NCI-H187 (cell line): ENCODE data around the gene DICER1.
A peak's percentile ranks its signal among the peaks of the same experiment; 100 is the strongest.
"Not testable (repeated sequence)": the region's sequence is repeated elsewhere in the genome, so short reads cannot be mapped to it uniquely, and the experiment has no call there.

Source experiments
- DNase-seq, 2 experiments: peaks; one replicate each; lab custom pipeline; 2025; lab: John Stamatoyannopoulos, UW

Gene DICER1

GRCh38 chr14:95184413-95184790 lies 27.1 kb upstream of the DICER1 start:
- DNase-seq, result no peak

GRCh38 chr14:95183532-95184412 lies 26.4 kb upstream of the DICER1 start:
- no peak for DNase-seq

GRCh38 chr14:95183082-95183481 lies 25.8 kb upstream of the DICER1 start:
- no peak for DNase-seq

- no peak for DNase-seq
Observed at GRCh38 chr14:95182379-95182778, 25.1 kb upstream of the DICER1 start.

GRCh38 chr14:95180966-95181741 lies 23.8 kb upstream of the DICER1 start:
- no peak for DNase-seq

GRCh38 chr14:95175670-95176069 lies 18.3 kb upstream of the DICER1 start:
- not testable (repeated sequence) for DNase-seq

GRCh38 chr14:95174184-95174792 lies 17.0 kb upstream of the DICER1 start:
- no peak for DNase-seq

GRCh38 chr14:95173518-95173917 lies 16.2 kb upstream of the DICER1 start:
- no peak for DNase-seq

- DNase-seq, result no peak
Observed at GRCh38 chr14:95167177-95167576, 9.8 kb upstream of the DICER1 start.

- DNase-seq, result no peak
Observed at GRCh38 chr14:95165517-95165916, 8.2 kb upstream of the DICER1 start.

GRCh38 chr14:95164506-95164905 lies 7.2 kb upstream of the DICER1 start:
- DNase-seq, result no peak

GRCh38 chr14:95163666-95164065 lies 6.3 kb upstream of the DICER1 start:
- DNase-seq, result no peak

- DNase-seq, result no peak
Observed at GRCh38 chr14:95163132-95163531, 5.8 kb upstream of the DICER1 start.

GRCh38 chr14:95162641-95163040 lies 5.3 kb upstream of the DICER1 start:
- no peak for DNase-seq

- DNase-seq, result no peak
Observed at GRCh38 chr14:95157048-95157326, 342 bp downstream of the DICER1 start.

- DNase-seq, result peak in 1 of 2 experiments; percentile 16
Observed at GRCh38 chr14:95156161-95157047, 925 bp downstream of the DICER1 start.

GRCh38 chr14:95155045-95155444 lies 2.3 kb downstream of the DICER1 start:
- no peak for DNase-seq

- DNase-seq, result no peak
Observed at GRCh38 chr14:95153866-95154265, 3.5 kb downstream of the DICER1 start.

GRCh38 chr14:95151561-95151960 lies 5.8 kb downstream of the DICER1 start:
- DNase-seq, result no peak

- no peak for DNase-seq
Observed at GRCh38 chr14:95150910-95151309, 6.4 kb downstream of the DICER1 start.

GRCh38 chr14:95149441-95149840 lies 7.9 kb downstream of the DICER1 start:
- no peak for DNase-seq

- DNase-seq, result no peak
Observed at GRCh38 chr14:95147597-95147996, 9.7 kb downstream of the DICER1 start.
